AG04450 (cell line): ENCODE measurements around the gene FOSB. TPM values are rescaled to one million over a fixed set of nuclear protein-coding genes. Genes with fewer than 3 reads are reported as not detected.
A peak's percentile ranks its signal among the peaks of the same experiment; 100 is the strongest.

Experiments used
- CTCF ChIA-PET: fragments of 300-600, 350-600 bp; formaldehyde crosslinking; extraction: SDS; loops from one replicate; lab custom pipeline; 2022; ENCODE audit warnings: antibody characterized with exemption, inconsistent platforms; lab: Charles Lee
- POLR2A ChIA-PET: fragments of 350-600 bp; formaldehyde crosslinking; extraction: SDS; loops from one replicate; lab custom pipeline; 2021; ENCODE audit warnings: antibody characterized with exemption, inconsistent platforms; lab: Yijun Ruan, JAX
- DNase-seq: peaks from one replicate; pipeline ENCODE4 v3.0.0-alpha.2; 2011; ENCODE audit warnings: low read depth, low spot score
- H3K27ac ChIP-seq: one replicate; pipeline ENCODE4 v1.5.1; 2012; ENCODE audit warnings: low read depth, low read length, control low read depth
- H3K27me3 ChIP-seq: one replicate; pipeline ENCODE4 v1.6.0; 2012; ENCODE audit warnings: low read length; ENCODE audit not compliant: control insufficient read depth, insufficient read depth
- H3K4me3 ChIP-seq: 2 replicates; pipeline ENCODE4 v1.5.1; 2011; ENCODE audit warnings: mild to moderate bottlenecking, low read depth, low read length, control low read depth
- H3K9me3 ChIP-seq: 2 replicates; pipeline ENCODE4 v1.5.1; 2012; ENCODE audit warnings: low read length; ENCODE audit not compliant: control insufficient read depth, insufficient read depth
- CTCF ChIP-seq: IDR thresholded peaks from 2 replicates; pipeline ENCODE4 v1.5.1; 2011; ENCODE audit warnings: low read depth, low read length, control low read depth, inconsistent platforms
- polyA plus RNA-seq: library from polyadenylated mRNA; depleted of rRNA; stranded (reverse); fragments of >200 nt; gene quantifications from 2 replicates; pipeline ENCODE4 v1.2.3, GENCODE V29; 2011

FOSB gene
- polyA plus RNA-seq, 1 experiment, result 1.3 TPM

DNA sequence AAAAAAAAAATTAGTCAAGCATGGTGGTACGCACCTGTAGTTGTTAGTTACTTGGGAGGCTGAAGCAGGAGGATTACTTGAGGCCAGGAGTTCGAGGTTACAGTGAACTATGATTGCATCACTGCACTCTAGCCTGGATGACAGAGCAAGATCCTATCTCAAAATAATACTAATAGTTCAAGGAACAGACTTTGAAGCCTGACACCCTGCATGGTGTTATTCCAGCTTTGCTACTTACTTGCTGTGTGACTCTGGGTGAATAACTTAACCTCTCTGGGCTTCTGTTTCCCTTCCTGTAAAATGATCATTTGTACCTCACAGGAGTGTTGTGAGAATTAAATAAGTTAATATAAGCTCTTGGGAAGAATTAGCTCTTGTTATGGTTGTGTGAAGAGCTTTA is 3.5 kb upstream of the FOSB start:
- Histone ChIP-seq H3K4me3 (no peak overlapping the region), H3K9me3 (no peaks in the 10 kb centered on the region; the same call in 1 of the 2 replicates), H3K27me3 (no peaks in the 10 kb centered on the region), H3K27ac (no peak overlapping the region)
- no peak for TF ChIP-seq CTCF
- ChIA-PET CTCF (no interaction called here), POLR2A (no interaction called here)
- no peak for DNase-seq

GRCh38 chr19:45464852-45465441 is 2.8 kb upstream of the FOSB start:
- H3K27ac ChIP-seq, result no peak overlapping the region
- no peak overlapping the region for H3K4me3 ChIP-seq
- no peaks in the 10 kb centered on the region; the same call in 1 of the 2 replicates for H3K9me3 ChIP-seq
- no peak for TF ChIP-seq CTCF
- no peak for DNase-seq
- ChIA-PET CTCF (no interaction called here), POLR2A (no interaction called here)
- no peaks in the 10 kb centered on the region for H3K27me3 ChIP-seq

DNA sequence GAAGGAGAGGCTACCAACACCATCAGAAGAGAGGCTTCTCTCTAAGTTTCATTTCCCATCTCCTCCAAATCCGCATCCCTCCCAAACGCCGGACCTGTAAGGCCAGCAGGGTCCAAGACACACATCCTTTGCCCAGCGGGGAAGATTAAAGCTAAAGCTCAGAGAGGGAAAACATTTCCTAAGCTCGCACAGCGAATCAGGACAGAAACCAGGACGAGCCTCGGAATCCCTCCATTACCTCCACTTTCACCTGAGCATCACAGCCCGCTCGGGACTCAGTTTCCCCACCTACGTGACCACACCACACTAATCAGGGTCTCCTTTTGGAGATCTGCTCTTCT is 711 bp upstream of the FOSB start:
- DNase-seq, result no peak
- ChIA-PET CTCF (interaction anchor here (0.9 to 5.0 kb wide), 6 partner anchors 10 to 227 kb away, joined by 3 to 36 read pairs (median 7); no protein-coding TSS in a partner anchor), POLR2A (interaction anchor here (0.6 to 2.3 kb wide), 5 partner anchors 11 to 28 kb away, joined by 3 to 32 read pairs (median 5); no protein-coding TSS in a partner anchor)
- TF ChIP-seq CTCF, result no peak
- no peaks in the 10 kb centered on the region for H3K27me3 ChIP-seq
- peak overlapping the region; percentile 61 for H3K4me3 ChIP-seq
- peak overlapping the region; percentile 90 for H3K27ac ChIP-seq
- H3K9me3 ChIP-seq, result no peaks in the 10 kb centered on the region; the same call in 1 of the 2 replicates

DNA sequence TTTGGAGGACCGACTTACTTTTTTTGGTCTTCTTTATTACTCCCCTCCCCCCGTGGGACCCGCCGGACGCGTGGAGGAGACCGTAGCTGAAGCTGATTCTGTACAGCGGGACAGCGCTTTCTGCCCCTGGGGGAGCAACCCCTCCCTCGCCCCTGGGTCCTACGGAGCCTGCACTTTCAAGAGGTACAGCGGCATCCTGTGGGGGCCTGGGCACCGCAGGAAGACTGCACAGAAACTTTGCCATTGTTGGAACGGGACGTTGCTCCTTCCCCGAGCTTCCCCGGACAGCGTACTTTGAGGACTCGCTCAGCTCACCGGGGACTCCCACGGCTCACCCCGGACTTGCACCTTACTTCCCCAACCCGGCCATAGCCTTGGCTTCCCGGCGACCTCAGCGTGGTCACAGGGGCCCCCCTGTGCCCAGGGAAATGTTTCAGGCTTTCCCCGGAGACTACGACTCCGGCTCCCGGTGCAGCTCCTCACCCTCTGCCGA is 409 bp downstream of the FOSB start:
- ChIA-PET POLR2A (interaction anchor here (0.6 to 2.8 kb wide), 6 partner anchors 10 to 713 kb away, joined by 3 to 32 read pairs (median 8); no protein-coding TSS in a partner anchor), CTCF (interaction anchor here (1.0 to 5.0 kb wide), 5 partner anchors 11 to 226 kb away, joined by 3 to 36 read pairs (median 9); no protein-coding TSS in a partner anchor)
- Histone ChIP-seq H3K4me3 (peak overlapping the region; percentile 96), H3K27me3 (no peaks in the 10 kb centered on the region), H3K27ac (peak overlapping the region; percentile 92), H3K9me3 (no peaks in the 10 kb centered on the region; the same call in 1 of the 2 replicates)
- peak; percentile 16; the same call in 1 of the 2 replicates for TF ChIP-seq CTCF
- DNase-seq, result no peak

- Histone ChIP-seq H3K9me3 (no peaks in the 10 kb centered on the region; the same call in 1 of the 2 replicates), H3K4me3 (peak overlapping the region; percentile 96), H3K27me3 (no peaks in the 10 kb centered on the region), H3K27ac (peak overlapping the region; percentile 92)
- ChIA-PET CTCF (interaction anchor here (1.1 to 5.0 kb wide), 4 partner anchors 10 to 29 kb away, joined by 4 to 36 read pairs (median 11); no protein-coding TSS in a partner anchor), POLR2A (interaction anchor here (0.9 to 2.8 kb wide), 4 partner anchors 10 to 69 kb away, joined by 3 to 22 read pairs (median 12); no protein-coding TSS in a partner anchor)
- no peak for DNase-seq
- no peak for TF ChIP-seq CTCF
These were observed 971 bp downstream of the FOSB start for GRCh38 chr19:45468803-45469131.
